Measurements from ENCODE around the gene PKHD1. TPM values are rescaled to one million over a fixed set of nuclear protein-coding genes. Genes with fewer than 3 reads are reported as not detected.

Gene PKHD1
- polyA plus RNA-seq, 1 experiment = not detected

- TF ChIP-seq, protein P1, sequence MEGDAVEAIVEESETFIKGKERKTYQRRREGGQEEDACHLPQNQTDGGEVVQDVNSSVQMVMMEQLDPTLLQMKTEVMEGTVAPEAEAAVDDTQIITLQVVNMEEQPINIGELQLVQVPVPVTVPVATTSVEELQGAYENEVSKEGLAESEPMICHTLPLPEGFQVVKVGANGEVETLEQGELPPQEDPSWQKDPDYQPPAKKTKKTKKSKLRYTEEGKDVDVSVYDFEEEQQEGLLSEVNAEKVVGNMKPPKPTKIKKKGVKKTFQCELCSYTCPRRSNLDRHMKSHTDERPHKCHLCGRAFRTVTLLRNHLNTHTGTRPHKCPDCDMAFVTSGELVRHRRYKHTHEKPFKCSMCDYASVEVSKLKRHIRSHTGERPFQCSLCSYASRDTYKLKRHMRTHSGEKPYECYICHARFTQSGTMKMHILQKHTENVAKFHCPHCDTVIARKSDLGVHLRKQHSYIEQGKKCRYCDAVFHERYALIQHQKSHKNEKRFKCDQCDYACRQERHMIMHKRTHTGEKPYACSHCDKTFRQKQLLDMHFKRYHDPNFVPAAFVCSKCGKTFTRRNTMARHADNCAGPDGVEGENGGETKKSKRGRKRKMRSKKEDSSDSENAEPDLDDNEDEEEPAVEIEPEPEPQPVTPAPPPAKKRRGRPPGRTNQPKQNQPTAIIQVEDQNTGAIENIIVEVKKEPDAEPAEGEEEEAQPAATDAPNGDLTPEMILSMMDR (IDR thresholded peaks at IDR 0.05; ENCODE audit: low read depth, low read length) = no peak
- no peak for DNase-seq (ENCODE audit: low read depth, low spot score)
- Histone ChIP-seq H3K27me3 (ENCODE audit: control insufficient read depth, insufficient read depth, low read length) (peaks cover 6% of the 10 kb centered on the region), H3K27ac (ENCODE audit: low read depth, low read length) (no peak overlapping the region), H3K9me3 (ENCODE audit: control insufficient read depth, insufficient read depth, low read length) (no peaks in the 10 kb centered on the region), H3K4me3 (ENCODE audit: low read depth, low read length) (no peak overlapping the region)
- CTCF ChIA-PET = no interaction called here
- POLR2A ChIA-PET = no interaction called here
Measured at GRCh38 chr6:52133324-52133723, 45.9 kb upstream of the PKHD1 start.

DNA sequence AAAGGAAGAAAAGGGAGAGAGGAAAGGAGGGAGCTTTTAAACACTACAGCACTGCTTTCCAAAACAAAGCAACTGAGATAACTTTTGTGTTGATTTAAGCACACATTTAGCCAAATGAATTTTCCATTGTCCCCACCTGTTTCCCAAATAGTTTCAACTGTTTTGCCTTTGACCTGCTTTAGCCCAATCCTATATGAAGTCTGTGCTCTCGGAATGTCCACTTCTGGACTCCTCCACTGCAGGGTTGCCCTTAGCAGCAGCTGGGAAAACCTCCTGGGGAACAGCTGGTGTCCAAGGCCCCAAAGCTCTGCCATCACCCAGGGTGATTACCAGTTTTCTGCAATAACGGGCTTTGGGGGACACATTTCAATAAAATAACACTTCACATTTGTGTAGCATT, 44.9 kb upstream of the PKHD1 start:
- H3K27me3 ChIP-seq (ENCODE audit: control insufficient read depth, insufficient read depth, low read length) = peaks cover 5% of the 10 kb centered on the region
- POLR2A ChIA-PET = no interaction called here
- H3K27ac ChIP-seq (ENCODE audit: low read depth, low read length) = no peak overlapping the region
- DNase-seq (ENCODE audit: low read depth, low spot score) = no peak
- CTCF ChIA-PET = interaction anchor here (1.0 kb wide), 1 partner anchor 82 kb away, joined by 3 read pairs; no protein-coding TSS in a partner anchor
- no peak overlapping the region for H3K4me3 ChIP-seq (ENCODE audit: low read depth, low read length)
- no peaks in the 10 kb centered on the region for H3K9me3 ChIP-seq (ENCODE audit: control insufficient read depth, insufficient read depth, low read length)
- TF ChIP-seq, protein P1 (IDR thresholded peaks at IDR 0.05; ENCODE audit: low read depth, low read length) = no peak

DNA sequence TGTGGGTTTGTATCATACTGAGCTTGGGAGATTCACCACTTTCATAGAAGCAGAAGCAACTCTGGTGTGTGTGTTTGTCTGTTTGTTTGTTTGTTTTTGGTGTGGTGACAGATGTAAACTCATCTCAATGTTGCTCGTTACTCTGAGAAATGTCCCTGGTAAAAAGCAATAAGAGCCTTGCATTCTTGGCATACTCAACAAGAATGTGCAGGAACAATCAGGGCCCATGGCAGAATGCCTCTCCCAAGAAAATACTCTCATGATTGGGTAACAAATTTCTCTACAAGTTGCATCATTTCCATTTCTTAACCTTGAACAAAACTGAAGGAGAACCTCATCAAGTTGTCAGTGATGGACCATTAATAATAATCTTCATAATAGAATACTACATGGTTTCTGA, 43.0 kb upstream of the PKHD1 start:
- Histone ChIP-seq H3K4me3 (ENCODE audit: low read depth, low read length) (no peak overlapping the region), H3K27ac (ENCODE audit: low read depth, low read length) (no peak overlapping the region), H3K27me3 (ENCODE audit: control insufficient read depth, insufficient read depth, low read length) (no peaks in the 10 kb centered on the region), H3K9me3 (ENCODE audit: control insufficient read depth, insufficient read depth, low read length) (no peaks in the 10 kb centered on the region)
- ChIA-PET CTCF (no interaction called here), POLR2A (no interaction called here)
- TF ChIP-seq, protein P1 (IDR thresholded peaks at IDR 0.05; ENCODE audit: low read depth, low read length) = no peak
- no peak for DNase-seq (ENCODE audit: low read depth, low spot score)

GRCh38 chr6:52127957-52128356, 40.5 kb upstream of the PKHD1 start:
- no peak for DNase-seq (ENCODE audit: low read depth, low spot score)
- Histone ChIP-seq H3K4me3 (ENCODE audit: low read depth, low read length) (no peak overlapping the region), H3K27me3 (ENCODE audit: control insufficient read depth, insufficient read depth, low read length) (no peaks in the 10 kb centered on the region), H3K9me3 (ENCODE audit: control insufficient read depth, insufficient read depth, low read length) (no peaks in the 10 kb centered on the region), H3K27ac (ENCODE audit: low read depth, low read length) (no peak overlapping the region)
- CTCF ChIA-PET = no interaction called here
- POLR2A ChIA-PET = no interaction called here
- TF ChIP-seq, protein P1 (IDR thresholded peaks at IDR 0.05; ENCODE audit: low read depth, low read length) = no peak

DNA sequence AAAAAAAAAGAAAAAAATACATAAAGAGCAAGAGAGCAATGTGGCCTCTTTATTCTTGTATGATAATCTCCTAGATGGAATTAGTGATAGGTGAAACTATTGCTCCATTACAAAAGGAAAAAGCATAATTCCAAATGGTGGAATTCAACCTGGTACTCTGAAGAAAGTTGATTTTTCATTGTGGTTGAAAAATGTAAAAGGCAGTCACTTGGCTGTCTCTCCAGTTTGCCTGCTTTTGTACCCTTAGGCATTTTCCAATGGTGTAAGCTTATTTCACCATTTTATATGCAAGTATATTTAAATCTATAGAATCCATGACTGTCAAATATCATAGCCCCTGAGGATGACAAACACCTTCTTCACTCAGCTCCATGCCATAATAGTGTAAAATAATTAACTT, 38.8 kb upstream of the PKHD1 start:
- no peak for DNase-seq (ENCODE audit: low read depth, low spot score)
- H3K4me3 ChIP-seq (ENCODE audit: low read depth, low read length) = no peak overlapping the region
- H3K27me3 ChIP-seq (ENCODE audit: control insufficient read depth, insufficient read depth, low read length) = no peaks in the 10 kb centered on the region
- TF ChIP-seq, protein P1 (IDR thresholded peaks at IDR 0.05; ENCODE audit: low read depth, low read length) = no peak
- CTCF ChIA-PET = no interaction called here
- H3K27ac ChIP-seq (ENCODE audit: low read depth, low read length) = no peak overlapping the region
- H3K9me3 ChIP-seq (ENCODE audit: control insufficient read depth, insufficient read depth, low read length) = no peaks in the 10 kb centered on the region
- POLR2A ChIA-PET = no interaction called here
